ENCODE measurements around the gene DEFB131A.
"Not testable (repeated sequence)": the region's sequence is repeated elsewhere in the genome, so short reads cannot be mapped to it uniquely, and the experiment has no call there.

DNA sequence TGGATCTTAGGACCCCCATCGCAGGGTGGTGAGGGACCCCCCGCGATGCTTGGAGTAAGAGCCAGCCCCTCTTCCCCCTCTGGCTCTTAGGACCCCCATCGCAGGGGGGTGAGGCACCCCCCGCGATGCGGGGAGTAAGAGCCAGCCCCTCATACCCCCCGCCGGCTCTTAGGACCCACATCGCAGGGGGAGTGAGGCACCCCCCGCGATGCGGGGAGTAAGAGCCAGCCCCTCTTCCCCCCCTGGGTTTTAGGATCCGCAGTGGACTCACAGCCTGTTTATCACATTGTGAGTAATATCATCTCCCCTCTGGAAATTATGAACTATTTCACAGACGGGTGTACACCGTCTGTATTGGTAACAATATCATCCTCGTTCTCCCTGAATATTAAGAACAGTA lies 46.8 kb downstream of the DEFB131A start:
- TF ChIP-seq CTCF (conservative IDR thresholded peaks at IDR 0.05; ENCODE audit: low read length); EZH2phosphoT487 (IDR thresholded peaks at IDR 0.05; ENCODE audit: borderline replicate concordance): not testable (repeated sequence)
